Neuronal stem cell (in vitro differentiated cells): Measurements from ENCODE around the gene SH2D3A.
A peak's percentile ranks its signal among the peaks of the same experiment; 100 is the strongest.
"Not testable (repeated sequence)": the region's sequence is repeated elsewhere in the genome, so short reads cannot be mapped to it uniquely, and the experiment has no call there.

Source experiments
- DNase-seq: peaks from one replicate; pipeline ENCODE4 v3.0.0-alpha.2; 2013; ENCODE audit warnings: low spot score
- H2AFZ ChIP-seq: one replicate; pipeline ENCODE4 v1.6.1; 2013; ENCODE audit warnings: mild to moderate bottlenecking, low read length, inconsistent platforms
- H2AK5ac ChIP-seq: 2 replicates; pipeline ENCODE4 v1.6.1; 2013; ENCODE audit warnings: low read depth, mild to moderate bottlenecking, inconsistent platforms, low read length, moderate library complexity, mixed read lengths
- H2BK120ac ChIP-seq: 2 replicates; pipeline ENCODE4 v1.6.1; 2013; ENCODE audit warnings: low read depth, mild to moderate bottlenecking, inconsistent platforms, low read length, moderate library complexity, mixed read lengths
- H2BK12ac ChIP-seq: one replicate; pipeline ENCODE4 v1.6.1; 2013; ENCODE audit warnings: low read length, inconsistent platforms
- H2BK15ac ChIP-seq: 2 replicates; pipeline ENCODE4 v1.6.1; 2013; ENCODE audit warnings: mild to moderate bottlenecking, low read length, inconsistent platforms, mixed read lengths
- H2BK5ac ChIP-seq: one replicate; pipeline ENCODE4 v1.6.1; 2013; ENCODE audit warnings: inconsistent platforms, mild to moderate bottlenecking, low read length, moderate library complexity
- H3K14ac ChIP-seq: one replicate; pipeline ENCODE4 v1.6.1; 2013; ENCODE audit warnings: low read length, inconsistent platforms
- H3K18ac ChIP-seq: 2 replicates; pipeline ENCODE4 v1.6.1; 2013; ENCODE audit warnings: low read length, inconsistent platforms
- H3K23ac ChIP-seq: 2 replicates; pipeline ENCODE4 v1.6.1; 2013; ENCODE audit warnings: low read depth, mild to moderate bottlenecking, mixed read lengths, low read length, inconsistent platforms; ENCODE audit not compliant: poor library complexity
- H3K27ac ChIP-seq: replicated peaks from 3 replicates; pipeline ENCODE4 v1.5.1; 2013; ENCODE audit warnings: low read length, inconsistent platforms
- H3K27me3 ChIP-seq, 3 experiments: 2 replicates each; pipeline ENCODE4 v1.6.1; 2013; ENCODE audit warnings: low read length in 3 of 3, mild to moderate bottlenecking in 2 of 3, inconsistent platforms in 1 of 3, low read depth in 1 of 3, mixed read lengths in 1 of 3, moderate library complexity in 1 of 3; ENCODE audit not compliant: control insufficient read depth in 3 of 3, insufficient read depth in 3 of 3
- H3K36me3 ChIP-seq, 2 donors: replicated peaks in 1 of 2; 2 replicates each; pipeline ENCODE4 v1.6.1; 2013; ENCODE audit warnings: low read length in 2 of 2; ENCODE audit not compliant: control insufficient read depth in 2 of 2, insufficient read depth in 2 of 2
- H3K4ac ChIP-seq: 2 replicates; pipeline ENCODE4 v1.6.1; 2013; ENCODE audit warnings: inconsistent platforms, mild to moderate bottlenecking, low read length, moderate library complexity
- H3K4me1 ChIP-seq, 2 donors: 1 replicate in 1 of 2; 2 replicates in 1 of 2; pipeline ENCODE4 v1.6.1; 2013; ENCODE audit warnings: low read length in 2 of 2, low read depth in 1 of 2; ENCODE audit not compliant: control insufficient read depth in 2 of 2, insufficient read depth in 1 of 2
- H3K4me2 ChIP-seq: one replicate; pipeline ENCODE4 v1.6.1; 2013; ENCODE audit warnings: mild to moderate bottlenecking, low read length, inconsistent platforms; ENCODE audit not compliant: insufficient read depth, poor library complexity, severe bottlenecking
- H3K4me3 ChIP-seq, 2 donors: 2 replicates each; pipeline ENCODE4 v1.5.1; 2013; ENCODE audit warnings: low read length in 2 of 2, mild to moderate bottlenecking in 2 of 2, inconsistent platforms in 1 of 2, moderate library complexity in 1 of 2
- H3K79me1 ChIP-seq: one replicate; pipeline ENCODE4 v1.6.1; 2013; ENCODE audit warnings: low read depth, mild to moderate bottlenecking, inconsistent platforms, low read length, moderate library complexity
- H3K9ac ChIP-seq: one replicate; pipeline ENCODE4 v1.6.1; 2013; ENCODE audit warnings: mild to moderate bottlenecking, low read depth, low read length, inconsistent platforms; ENCODE audit not compliant: poor library complexity
- H3K9me3 ChIP-seq, 2 donors: replicated peaks in 1 of 2; 2 replicates each; pipeline versions ENCODE3 to v1.6.1; 2013; ENCODE audit warnings: low read length in 2 of 2, mild to moderate bottlenecking in 2 of 2, inconsistent platforms in 1 of 2, low read depth in 1 of 2, mixed read lengths in 1 of 2, moderate library complexity in 1 of 2; ENCODE audit not compliant: control insufficient read depth in 2 of 2, insufficient read depth in 1 of 2
- H4K8ac ChIP-seq: one replicate; pipeline ENCODE4 v1.6.1; 2013; ENCODE audit warnings: low read depth, mild to moderate bottlenecking, inconsistent platforms, low read length, moderate library complexity
- H4K91ac ChIP-seq: one replicate; pipeline ENCODE4 v1.6.1; 2013; ENCODE audit warnings: low read length, low read depth, mild to moderate bottlenecking, inconsistent platforms; ENCODE audit not compliant: poor library complexity
- WGBS, 2 donors: extraction: QIAGEN DNeasy Blood & Tissue Kit; methylation state at CpG; one replicate each; pipeline ENCODE4 v1.1.7; 2013; ENCODE audit warnings: missing lambda C conversion rate in 2 of 2, mixed read lengths in 1 of 2; ENCODE audit not compliant: insufficient read length in 2 of 2, insufficient replicate concordance in 1 of 2; ENCODE audit errors: extremely low coverage in 2 of 2; 5-methylcytosine and 5-hydroxymethylcytosine counted together

SH2D3A gene

GRCh38 chr19:6800991-6801484 is 33.8 kb upstream of the SH2D3A start:
- Histone ChIP-seq H3K4me3 (no peak overlapping the region), H3K4ac (no peak overlapping the region), H2BK5ac (no peak overlapping the region), H3K18ac (peak overlapping the region; percentile 44), H3K4me1 (peaks cover 0 to 2% of the 10 kb centered on the region in 2 donors), H3K79me1 (no peaks in the 10 kb centered on the region), H2AFZ (peak overlapping the region; percentile 76), H3K36me3 (no peaks in the 10 kb centered on the region), H2AK5ac (peak overlapping the region; percentile 63), H3K23ac (no peak overlapping the region), H3K9ac (no peak overlapping the region), H2BK15ac (no peak overlapping the region), H2BK12ac (no peak overlapping the region), H2BK120ac (no peak overlapping the region), H4K91ac (no peak overlapping the region), H3K14ac (no peak overlapping the region), H3K4me2 (no peak overlapping the region), H3K27ac (no peak overlapping the region), H4K8ac (peak overlapping the region; percentile 43), H3K27me3 (peaks cover 0 to 3% (median 0%) of the 10 kb centered on the region in 3 experiments), H3K9me3 (no peaks in the 10 kb centered on the region)
- no CpG with 5 or more reads among the region's 10 CpGs for WGBS, 2 donors
- no peak for DNase-seq

- H3K9ac ChIP-seq, H3K4me2 ChIP-seq, H3K18ac ChIP-seq, H3K27me3 ChIP-seq, H3K36me3 ChIP-seq, H2BK15ac ChIP-seq, H3K4me1 ChIP-seq, H3K4me3 ChIP-seq, H2AFZ ChIP-seq, H2AK5ac ChIP-seq, H4K91ac ChIP-seq, H2BK12ac ChIP-seq, H3K79me1 ChIP-seq, H3K4ac ChIP-seq, H2BK5ac ChIP-seq, H3K23ac ChIP-seq, H3K27ac ChIP-seq, DNase-seq, H3K9me3 ChIP-seq, H3K14ac ChIP-seq, H2BK120ac ChIP-seq, H4K8ac ChIP-seq: not testable (repeated sequence)
- WGBS, 2 donors, result no CpG with 5 or more reads among the region's 14 CpGs
Measured at GRCh38 chr19:6800160-6800790, 33.0 kb upstream of the SH2D3A start.

GRCh38 chr19:6797646-6798045 is 30.4 kb upstream of the SH2D3A start:
- Histone ChIP-seq H4K91ac (no peak overlapping the region), H3K4ac (no peak overlapping the region), H2BK120ac (no peak overlapping the region), H3K36me3 (no peaks in the 10 kb centered on the region), H3K14ac (no peak overlapping the region), H3K4me3 (no peak overlapping the region), H3K4me1 (peaks cover 0 to 2% of the 10 kb centered on the region in 2 donors), H2AK5ac (no peak overlapping the region), H3K4me2 (no peak overlapping the region), H3K23ac (no peak overlapping the region), H4K8ac (no peak overlapping the region), H2AFZ (no peak overlapping the region), H2BK12ac (no peak overlapping the region), H3K9me3 (peaks cover 2 to 3% of the 10 kb centered on the region in 2 donors), H3K27ac (no peak overlapping the region), H3K9ac (no peak overlapping the region), H2BK5ac (no peak overlapping the region), H2BK15ac (no peak overlapping the region), H3K79me1 (no peaks in the 10 kb centered on the region), H3K27me3 (peaks cover 0 to 3% (median 0%) of the 10 kb centered on the region in 3 experiments), H3K18ac (no peak overlapping the region)
- WGBS, 2 donors, result no CpG with 5 or more reads among the region's 9 CpGs
- DNase-seq, result no peak

GRCh38 chr19:6796278-6796677 is 29.0 kb upstream of the SH2D3A start:
- Histone ChIP-seq H3K18ac (no peak overlapping the region), H3K36me3 (no peaks in the 10 kb centered on the region), H4K8ac (no peak overlapping the region), H4K91ac (no peak overlapping the region), H2BK5ac (no peak overlapping the region), H3K14ac (no peak overlapping the region), H3K4me3 (no peak overlapping the region), H3K9ac (no peak overlapping the region), H2BK120ac (no peak overlapping the region), H3K4ac (no peak overlapping the region), H3K27me3 (peaks cover 0 to 3% (median 0%) of the 10 kb centered on the region in 3 experiments), H2AK5ac (no peak overlapping the region), H2BK15ac (no peak overlapping the region), H3K4me1 (peaks cover 0 to 1% of the 10 kb centered on the region in 2 donors), H3K4me2 (no peak overlapping the region), H3K9me3 (peaks cover 2 to 3% of the 10 kb centered on the region in 2 donors), H2AFZ (no peak overlapping the region), H2BK12ac (no peak overlapping the region), H3K23ac (no peak overlapping the region), H3K79me1 (peaks cover 1% of the 10 kb centered on the region), H3K27ac (no peak overlapping the region)
- no CpG with 5 or more reads among the region's 4 CpGs for WGBS, 2 donors
- DNase-seq, result no peak
